Fibroblast of mammary gland (primary cell): Measurements from ENCODE around the gene PPP2R5E.
"Not testable (repeated sequence)": the region's sequence is repeated elsewhere in the genome, so short reads cannot be mapped to it uniquely, and the experiment has no call there.

ENCODE experiments used
- DNase-seq: peaks from one replicate; pipeline ENCODE4 v3.0.0-alpha.2; 2010; ENCODE audit warnings: low read depth
- H3K4me3 ChIP-seq: 2 replicates; pipeline ENCODE4 v1.5.1; 2011; ENCODE audit warnings: low read depth, mild to moderate bottlenecking, low read length, moderate library complexity; ENCODE audit not compliant: control insufficient read depth
- TF ChIP-seq, protein P1 (sequence below): conservative IDR thresholded peaks from 2 replicates; pipeline ENCODE4 v1.5.1; 2011; ENCODE audit warnings: low read depth, low read length, inconsistent platforms; ENCODE audit not compliant: control insufficient read depth, insufficient read depth

PPP2R5E gene

GRCh38 chr14:63543000-63543825 lies at the start of gene PPP2R5E:
PPP2R5E (minus strand) TSS chr14:63543377; CDS start chr14:63539685, 3,692 bp downstream.
- H3K4me3 ChIP-seq: peak within 1 kb of the TSS; percentile 85
- DNase-seq: peak; percentile 98
- TF ChIP-seq, protein P1, sequence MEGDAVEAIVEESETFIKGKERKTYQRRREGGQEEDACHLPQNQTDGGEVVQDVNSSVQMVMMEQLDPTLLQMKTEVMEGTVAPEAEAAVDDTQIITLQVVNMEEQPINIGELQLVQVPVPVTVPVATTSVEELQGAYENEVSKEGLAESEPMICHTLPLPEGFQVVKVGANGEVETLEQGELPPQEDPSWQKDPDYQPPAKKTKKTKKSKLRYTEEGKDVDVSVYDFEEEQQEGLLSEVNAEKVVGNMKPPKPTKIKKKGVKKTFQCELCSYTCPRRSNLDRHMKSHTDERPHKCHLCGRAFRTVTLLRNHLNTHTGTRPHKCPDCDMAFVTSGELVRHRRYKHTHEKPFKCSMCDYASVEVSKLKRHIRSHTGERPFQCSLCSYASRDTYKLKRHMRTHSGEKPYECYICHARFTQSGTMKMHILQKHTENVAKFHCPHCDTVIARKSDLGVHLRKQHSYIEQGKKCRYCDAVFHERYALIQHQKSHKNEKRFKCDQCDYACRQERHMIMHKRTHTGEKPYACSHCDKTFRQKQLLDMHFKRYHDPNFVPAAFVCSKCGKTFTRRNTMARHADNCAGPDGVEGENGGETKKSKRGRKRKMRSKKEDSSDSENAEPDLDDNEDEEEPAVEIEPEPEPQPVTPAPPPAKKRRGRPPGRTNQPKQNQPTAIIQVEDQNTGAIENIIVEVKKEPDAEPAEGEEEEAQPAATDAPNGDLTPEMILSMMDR: no peak

GRCh38 chr14:63583046-63583445 lies 39.9 kb upstream of the PPP2R5E start:
- not testable (repeated sequence) for H3K4me3 ChIP-seq, DNase-seq

DNA sequence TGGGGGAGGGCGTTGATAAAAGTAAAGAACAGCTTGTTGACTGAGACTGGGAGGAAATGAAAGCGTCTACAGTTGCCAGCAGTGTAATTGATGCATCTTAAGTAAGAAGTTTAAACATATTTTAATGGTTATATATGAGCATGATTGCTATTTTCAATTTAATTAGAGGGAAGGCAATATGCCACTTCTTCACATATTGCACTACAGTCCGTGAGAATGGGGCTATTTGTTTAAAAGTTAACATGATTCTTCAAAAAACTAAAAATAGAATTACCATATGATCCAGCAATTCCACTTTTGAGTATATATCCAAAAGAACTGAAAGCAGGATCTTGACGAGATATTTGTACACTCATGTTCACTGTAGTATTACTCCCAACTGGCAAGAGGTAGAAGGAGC lies 38.3 kb upstream of the PPP2R5E start:
- H3K4me3 ChIP-seq: no peak overlapping the region
- DNase-seq: no peak
- TF ChIP-seq, protein P1: no peak

DNA sequence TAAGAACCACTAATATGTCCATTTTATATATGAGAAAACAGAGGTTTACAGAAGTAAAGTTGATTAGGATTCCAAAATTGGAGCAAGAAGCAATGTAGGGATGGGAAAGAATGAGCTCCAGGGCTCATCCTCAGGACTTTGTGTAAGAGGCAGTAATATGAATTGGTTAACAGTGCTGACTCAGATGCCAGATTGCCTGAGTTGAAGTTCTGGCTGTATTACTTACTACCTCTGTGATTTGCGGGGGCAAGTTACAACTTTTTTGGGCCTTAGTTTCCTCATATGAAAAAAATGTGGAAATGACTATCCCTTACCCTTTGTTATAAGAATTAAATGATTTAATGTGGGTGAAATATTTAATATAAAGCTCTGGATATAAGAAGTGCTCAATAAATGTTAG lies 35.1 kb upstream of the PPP2R5E start:
- TF ChIP-seq, protein P1: no peak
- H3K4me3 ChIP-seq: no peak overlapping the region
- DNase-seq: peak; percentile 33

- TF ChIP-seq, protein P1: no peak
- no peak for DNase-seq
- no peak overlapping the region for H3K4me3 ChIP-seq
Observed at GRCh38 chr14:63573581-63573980, 30.4 kb upstream of the PPP2R5E start.

GRCh38 chr14:63565448-63565847 lies 22.3 kb upstream of the PPP2R5E start:
- TF ChIP-seq, protein P1: no peak
- DNase-seq: no peak
- H3K4me3 ChIP-seq: no peak overlapping the region

DNA sequence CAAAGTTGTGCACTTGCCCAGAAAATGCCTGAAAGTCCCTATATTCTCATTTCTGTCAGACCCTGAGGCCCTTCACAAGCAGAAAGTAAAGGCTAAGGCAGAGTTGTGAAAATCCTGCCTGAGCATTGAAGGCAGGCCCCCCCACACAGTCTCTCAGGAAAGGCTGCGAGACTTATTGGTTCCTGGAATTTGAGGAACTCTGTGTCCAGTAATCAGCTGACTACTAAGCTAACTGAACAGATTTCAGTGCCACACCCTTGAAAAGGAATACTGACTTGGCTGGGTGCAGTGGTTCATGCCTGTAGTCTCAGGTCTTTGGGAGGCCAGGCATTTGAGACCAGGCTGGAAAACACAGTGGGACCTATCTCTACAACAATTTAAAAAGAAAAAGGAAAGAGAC lies 21.1 kb upstream of the PPP2R5E start:
- no peak for DNase-seq
- no peak overlapping the region for H3K4me3 ChIP-seq
- TF ChIP-seq, protein P1: no peak
